Omental fat pad (tissue), 4 donors: Measurements from ENCODE around the gene ESR1. TPM values are rescaled to one million over a fixed set of nuclear protein-coding genes. Genes with fewer than 3 reads are reported as not detected.

Source experiments
- ATAC-seq: fragments of 150-250 bp; one replicate; pipeline ENCODE4 v1.9.1; 2016; ENCODE audit warnings: mild to moderate bottlenecking, moderate library complexity; ENCODE audit not compliant: low FRiP score
- DNase-seq: peaks from one replicate; pipeline ENCODE4 v3.0.0-alpha.2; 2019; ENCODE audit warnings: low spot score
- CTCF ChIP-seq, 3 donors: fragments of 450-650 bp; IDR thresholded peaks; one replicate each; pipeline ENCODE4 v1.5.1; 2016 to 2017; ENCODE audit warnings: antibody characterized with exemption in 3 of 3, mild to moderate bottlenecking in 3 of 3, moderate library complexity in 2 of 3
- total RNA-seq, 4 donors: library from RNA; depleted of rRNA; stranded (reverse); fragments of >200 nt; gene quantifications; one replicate each; pipeline ENCODE4 v1.1.0, GENCODE V29; 2016

ESR1 gene
- total RNA-seq, 4 donors from 2014 or later: 2.3 to 4.9 (median 3.8) TPM

- no peak for ATAC-seq
- no peak for TF ChIP-seq CTCF (IDR thresholded peaks at IDR 0.05)
- DNase-seq: no peak
These were observed 310.0 kb downstream of the ESR1 start for GRCh38 chr6:152117156-152118133.

- DNase-seq: no peak
- TF ChIP-seq CTCF (IDR thresholded peaks at IDR 0.05): no peak
- no peak for ATAC-seq
These were observed 310.7 kb downstream of the ESR1 start for GRCh38 chr6:152118224-152118623.

- ATAC-seq (no peak), DNase-seq (no peak)
These were observed 311.2 kb downstream of the ESR1 start for GRCh38 chr6:152118678-152119077.

GRCh38 chr6:152119831-152120230, 312.3 kb downstream of the ESR1 start:
- ATAC-seq (no peak), DNase-seq (no peak)
- no peak for TF ChIP-seq CTCF (IDR thresholded peaks at IDR 0.05)

More at GRCh38 chr6:152118678-152119077, 311.2 kb downstream of the ESR1 start:
- TF ChIP-seq CTCF (IDR thresholded peaks at IDR 0.05): no peak

- DNase-seq (no peak), ATAC-seq (no peak)
- TF ChIP-seq CTCF (IDR thresholded peaks at IDR 0.05): no peak
These were observed 314.4 kb downstream of the ESR1 start for GRCh38 chr6:152121910-152122309.

- TF ChIP-seq CTCF (IDR thresholded peaks at IDR 0.05): no peak
- ATAC-seq (no peak), DNase-seq (no peak)
These were observed 315.0 kb downstream of the ESR1 start for GRCh38 chr6:152122434-152122833.

GRCh38 chr6:152123076-152123475, 315.6 kb downstream of the ESR1 start:
- ATAC-seq: no peak
- no peak for TF ChIP-seq CTCF (IDR thresholded peaks at IDR 0.05)
- DNase-seq: no peak
